Activated naive CD4-positive, alpha-beta T cell treated with anti-CD3 and anti-CD28 coated beads for 36 hours (primary cell): ENCODE measurements around the gene KANK4. TPM values are rescaled to one million over a fixed set of nuclear protein-coding genes. Genes with fewer than 3 reads are reported as not detected.

Experiments
- CTCF ChIA-PET: fragments of 350-600 bp; sonication (Branson Sonifier 250); formaldehyde crosslinking; loops from one replicate; lab custom pipeline; 2021; ENCODE audit warnings: antibody characterized with exemption; lab: Charles Lee
- DNase-seq: peaks from one replicate; pipeline ENCODE4 v3.0.0-alpha.2; 2020
- H3K27ac Mint-ChIP-seq: one replicate; pipeline ENCODE4 v1.8.0; 2021; ENCODE audit warnings: mild to moderate bottlenecking, mixed read lengths
- H3K27me3 Mint-ChIP-seq: one replicate; pipeline ENCODE4 v1.8.0; 2021; ENCODE audit warnings: low read depth, mixed read lengths
- H3K36me3 Mint-ChIP-seq: one replicate; pipeline ENCODE4 v1.8.0; 2021; ENCODE audit warnings: low read depth, mixed read lengths
- H3K4me1 Mint-ChIP-seq: one replicate; pipeline ENCODE4 v1.8.0; 2021; ENCODE audit warnings: low read depth, mixed read lengths
- H3K4me3 Mint-ChIP-seq: one replicate; pipeline ENCODE4 v1.8.0; 2021; ENCODE audit warnings: mild to moderate bottlenecking, moderate library complexity, mixed read lengths
- H3K9me3 Mint-ChIP-seq: one replicate; pipeline ENCODE4 v1.8.0; 2021; ENCODE audit warnings: mixed read lengths
- intact Hi-C: fragments of 100-400 bp; cut with micrococcal nuclease; formaldehyde crosslinking; loops from one replicate; pipeline ENCODE4 v1.15.1; 2023
- total RNA-seq, 2 experiments: library from RNA; stranded (reverse); gene quantifications; one replicate each; pipeline ENCODE4 v1.2.3, GENCODE V29; 2021

The KANK4 gene
- total RNA-seq, 2 experiments from 2014 or later = not detected

DNA sequence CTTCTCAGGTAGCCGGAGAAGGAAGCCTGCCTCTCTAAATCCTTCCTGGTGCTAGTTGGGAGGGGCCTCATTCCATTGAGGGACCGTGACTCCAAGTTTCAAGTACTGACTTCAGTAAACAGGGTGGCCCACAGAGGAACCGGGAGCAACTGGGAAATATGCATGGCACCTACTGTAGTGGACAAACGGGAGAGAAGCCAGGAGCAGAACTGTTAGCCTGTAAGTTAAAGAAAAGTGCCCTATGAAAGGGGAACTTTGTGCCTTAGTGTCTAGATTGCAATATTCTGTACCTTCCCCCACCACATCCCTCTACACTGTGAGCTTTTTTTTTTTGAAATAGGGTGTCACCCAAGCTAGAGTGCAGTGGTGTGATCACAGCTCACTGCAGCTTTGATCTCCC, 33.2 kb upstream of the KANK4 start:
- Mint-ChIP-seq H3K9me3 (no peaks in the 10 kb centered on the region), H3K4me3 (no peak overlapping the region), H3K27me3 (no peaks in the 10 kb centered on the region), H3K36me3 (no peaks in the 10 kb centered on the region), H3K4me1 (no peaks in the 10 kb centered on the region), H3K27ac (no peak overlapping the region)
- CTCF ChIA-PET = interaction anchor here (0.8 kb wide), 1 partner anchor 9 kb away, joined by 4 read pairs; no protein-coding TSS in a partner anchor
- DNase-seq = no peak
- intact Hi-C loops = no loop called here

DNA sequence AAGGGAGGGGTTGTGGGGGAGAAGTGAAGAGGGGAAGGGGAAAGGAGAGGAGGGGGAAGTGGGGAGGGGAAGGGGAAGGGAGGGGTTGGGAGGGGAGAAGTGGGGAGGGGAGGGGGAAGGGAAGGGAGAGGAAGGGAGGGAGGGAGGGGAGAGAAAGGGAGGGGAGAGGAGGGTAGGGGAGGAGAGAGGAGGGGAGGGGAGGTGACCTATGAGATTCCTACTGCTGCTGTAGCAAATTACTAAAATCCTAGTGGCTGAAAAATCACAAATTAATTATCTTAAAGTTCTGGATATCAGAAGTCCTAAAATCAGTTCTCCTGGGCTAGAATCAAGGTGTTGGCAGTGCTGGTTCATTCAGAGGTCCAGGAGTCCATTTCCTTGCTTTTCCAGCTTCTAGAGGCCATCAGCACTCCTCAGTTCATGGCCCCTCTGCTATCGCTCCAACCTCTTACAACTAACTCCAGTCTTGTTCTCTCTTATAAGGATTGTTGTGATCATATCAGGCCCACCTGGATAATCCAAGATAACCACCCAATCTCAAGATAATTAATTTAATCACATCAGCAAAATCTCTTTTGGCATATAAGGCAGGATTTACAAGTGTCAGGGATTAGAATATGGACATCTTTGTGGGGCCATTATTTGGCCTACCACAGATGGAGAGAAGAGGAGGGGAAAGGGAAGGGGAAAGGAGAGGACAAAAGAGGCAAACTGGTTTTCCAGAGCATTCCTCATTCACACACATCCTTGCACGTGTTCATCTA, 30.4 kb upstream of the KANK4 start:
- no peaks in the 10 kb centered on the region for H3K4me1 Mint-ChIP-seq
- no peaks in the 10 kb centered on the region for H3K36me3 Mint-ChIP-seq
- no peak overlapping the region for H3K27ac Mint-ChIP-seq
- DNase-seq = no peak
- H3K9me3 Mint-ChIP-seq = no peaks in the 10 kb centered on the region
- intact Hi-C loops = no loop called here
- no peaks in the 10 kb centered on the region for H3K27me3 Mint-ChIP-seq
- H3K4me3 Mint-ChIP-seq = no peak overlapping the region
- CTCF ChIA-PET = no interaction called here

DNA sequence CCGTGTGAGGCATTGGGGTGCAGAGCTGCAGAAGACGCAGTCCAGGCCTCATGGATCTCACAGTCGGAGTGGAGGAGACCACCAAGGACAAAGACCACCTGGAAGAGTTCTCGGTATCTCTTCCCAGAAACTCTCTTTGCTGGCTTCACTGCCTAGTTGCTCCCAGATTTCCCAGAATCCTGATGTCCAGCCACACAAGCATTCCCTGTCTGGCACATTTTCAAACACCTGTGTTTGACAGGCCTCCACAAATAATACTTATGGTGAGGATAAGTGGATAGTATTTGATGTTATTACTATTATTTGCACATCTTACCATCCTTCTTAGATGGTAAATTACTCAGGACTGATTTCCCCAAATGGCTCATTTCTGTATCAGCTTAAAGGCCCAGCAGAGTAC, 27.7 kb upstream of the KANK4 start:
- H3K4me3 Mint-ChIP-seq = no peak overlapping the region
- DNase-seq = no peak

GRCh38 chr1:62343911-62344310, 24.7 kb upstream of the KANK4 start:
- CTCF ChIA-PET = no interaction called here
- no peaks in the 10 kb centered on the region for H3K36me3 Mint-ChIP-seq
- H3K9me3 Mint-ChIP-seq = no peaks in the 10 kb centered on the region
- DNase-seq = no peak
- no peaks in the 10 kb centered on the region for H3K27me3 Mint-ChIP-seq
- intact Hi-C loops = no loop called here
- H3K4me3 Mint-ChIP-seq = no peak overlapping the region
- no peak overlapping the region for H3K27ac Mint-ChIP-seq
- H3K4me1 Mint-ChIP-seq = no peaks in the 10 kb centered on the region

More for the DNA sequence above, 27.7 kb upstream of the KANK4 start:
- intact Hi-C loops = no loop called here
- Mint-ChIP-seq H3K4me1 (no peaks in the 10 kb centered on the region), H3K27ac (no peak overlapping the region), H3K36me3 (no peaks in the 10 kb centered on the region), H3K27me3 (no peaks in the 10 kb centered on the region), H3K9me3 (no peaks in the 10 kb centered on the region)
- CTCF ChIA-PET = no interaction called here

DNA sequence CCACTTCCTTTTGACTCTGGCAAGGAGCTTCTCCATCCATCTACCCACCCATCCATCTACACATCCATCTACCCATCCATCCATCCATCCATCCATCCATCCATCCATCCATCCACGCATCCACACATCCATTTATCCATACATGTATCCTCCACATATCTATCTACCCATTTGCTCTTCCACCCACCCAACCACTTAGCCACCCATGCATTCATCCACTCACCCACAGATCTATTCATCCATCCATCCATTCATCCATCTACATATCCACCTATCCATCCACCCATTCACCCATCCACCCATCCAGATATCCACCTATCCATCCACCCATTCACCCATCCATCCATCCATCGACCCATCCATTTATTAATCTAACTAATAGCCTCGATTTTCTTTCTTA, 23.0 kb upstream of the KANK4 start:
- no peaks in the 10 kb centered on the region for H3K27me3 Mint-ChIP-seq
- H3K4me1 Mint-ChIP-seq = no peaks in the 10 kb centered on the region
- no peaks in the 10 kb centered on the region for H3K36me3 Mint-ChIP-seq
- H3K4me3 Mint-ChIP-seq = no peak overlapping the region
- intact Hi-C loops = no loop called here
- no peak overlapping the region for H3K27ac Mint-ChIP-seq
- no peaks in the 10 kb centered on the region for H3K9me3 Mint-ChIP-seq
- CTCF ChIA-PET = interaction anchor here (0.7 kb wide), 1 partner anchor 376 kb away, joined by 3 read pairs; no protein-coding TSS in a partner anchor
- DNase-seq = no peak

- intact Hi-C loops = no loop called here
- CTCF ChIA-PET = interaction anchor here (0.7 kb wide), 1 partner anchor 377 kb away, joined by 3 read pairs; no protein-coding TSS in a partner anchor
- Mint-ChIP-seq H3K27me3 (no peaks in the 10 kb centered on the region), H3K36me3 (no peaks in the 10 kb centered on the region), H3K9me3 (no peaks in the 10 kb centered on the region), H3K27ac (no peak overlapping the region), H3K4me3 (no peak overlapping the region), H3K4me1 (no peaks in the 10 kb centered on the region)
- no peak for DNase-seq
These were observed 22.4 kb upstream of the KANK4 start for GRCh38 chr1:62341615-62342014.

GRCh38 chr1:62341089-62341488, 21.9 kb upstream of the KANK4 start:
- H3K4me1 Mint-ChIP-seq = no peaks in the 10 kb centered on the region
- H3K27me3 Mint-ChIP-seq = no peaks in the 10 kb centered on the region
- no peak overlapping the region for H3K4me3 Mint-ChIP-seq
- CTCF ChIA-PET = no interaction called here
- DNase-seq = no peak
- no peaks in the 10 kb centered on the region for H3K9me3 Mint-ChIP-seq
- H3K36me3 Mint-ChIP-seq = no peaks in the 10 kb centered on the region
- intact Hi-C loops = no loop called here
- no peak overlapping the region for H3K27ac Mint-ChIP-seq

DNA sequence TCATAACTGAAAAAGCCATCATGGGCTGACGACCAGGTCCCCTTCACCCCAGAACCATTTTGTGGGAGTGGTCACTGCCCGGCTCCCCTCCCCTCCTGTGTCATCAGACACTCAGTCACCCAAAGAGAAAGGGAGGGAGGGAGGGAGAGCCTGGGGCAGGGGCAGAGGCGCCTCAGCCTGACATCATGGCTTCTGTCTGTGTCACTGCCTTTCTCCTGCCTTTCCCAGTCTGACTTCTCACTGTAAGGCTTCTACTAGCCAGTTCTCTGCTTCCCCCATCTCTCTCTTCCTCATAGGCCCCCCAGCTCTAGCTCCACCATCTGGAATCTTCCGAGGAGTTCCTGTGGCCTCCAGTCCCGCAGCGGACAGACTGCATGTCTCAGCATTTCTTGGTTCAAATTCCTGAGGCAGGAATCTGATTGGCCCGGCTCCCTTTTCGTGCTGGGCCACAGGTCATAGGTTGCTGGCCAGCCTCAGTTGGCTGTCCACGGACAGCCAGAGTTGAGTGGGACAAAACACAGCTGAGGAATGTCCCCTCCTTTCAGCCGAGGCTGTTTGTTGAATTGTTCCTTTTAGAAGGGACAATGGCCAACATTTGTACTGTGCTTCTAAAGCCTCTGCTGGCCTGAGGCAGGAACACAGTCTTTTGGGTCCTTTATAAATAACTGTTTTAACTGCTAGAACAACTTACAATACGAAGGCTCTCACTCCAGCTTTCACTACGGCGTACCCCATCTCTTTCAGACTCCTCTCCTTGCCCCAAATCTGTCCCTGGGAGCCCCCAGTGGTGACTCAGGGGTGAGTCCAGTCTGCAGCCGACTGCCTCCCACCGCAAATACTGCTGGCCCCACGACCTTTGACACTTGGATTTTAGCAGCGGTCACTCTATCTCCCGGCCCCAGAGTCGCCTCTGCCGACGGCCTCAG, 18.7 kb upstream of the KANK4 start:
- Mint-ChIP-seq H3K4me3 (no peak overlapping the region), H3K27ac (no peak overlapping the region), H3K4me1 (no peaks in the 10 kb centered on the region), H3K36me3 (no peaks in the 10 kb centered on the region), H3K27me3 (no peaks in the 10 kb centered on the region), H3K9me3 (no peaks in the 10 kb centered on the region)
- no peak for DNase-seq
- intact Hi-C loops = no loop called here
- CTCF ChIA-PET = no interaction called here

DNA sequence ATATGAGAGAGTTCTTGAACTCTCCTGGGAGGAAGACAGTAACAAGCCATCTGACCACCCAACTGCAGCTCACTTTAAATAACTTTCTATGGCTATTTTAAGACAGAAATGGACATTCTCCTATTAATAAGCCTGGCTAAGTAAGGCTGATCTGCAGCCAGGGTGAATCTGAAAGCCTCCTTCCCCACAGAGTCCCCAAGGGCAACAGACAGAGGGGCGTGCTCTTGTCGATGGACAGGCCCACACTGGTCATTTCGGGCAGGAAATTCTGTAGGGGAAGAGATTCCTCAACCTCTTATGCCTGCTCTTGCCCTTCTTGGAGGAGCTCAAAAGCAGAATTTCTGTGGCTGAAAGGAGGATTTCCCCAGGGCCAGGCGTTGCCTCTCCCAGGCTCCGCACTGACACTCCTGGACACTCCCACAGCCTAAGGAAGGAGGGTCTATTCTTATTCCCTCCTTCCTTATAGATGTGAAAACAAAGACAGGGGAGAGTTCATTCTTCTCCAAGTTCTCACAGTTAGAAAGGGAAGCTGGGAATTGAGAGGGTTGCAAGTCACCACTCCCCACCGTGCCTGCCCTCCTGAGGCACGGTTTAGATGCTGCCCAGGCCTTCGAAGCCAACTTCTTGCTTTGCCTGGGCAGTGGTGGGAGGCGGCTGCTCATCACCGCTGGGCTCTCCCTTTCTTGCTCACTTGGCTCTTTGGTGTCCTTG, 17.9 kb upstream of the KANK4 start:
- Mint-ChIP-seq H3K27ac (no peak overlapping the region), H3K4me1 (no peaks in the 10 kb centered on the region), H3K4me3 (no peak overlapping the region), H3K9me3 (no peaks in the 10 kb centered on the region), H3K27me3 (no peaks in the 10 kb centered on the region), H3K36me3 (no peaks in the 10 kb centered on the region)
- DNase-seq = no peak
- intact Hi-C loops = no loop called here
- CTCF ChIA-PET = interaction anchor here (0.6 kb wide), 1 partner anchor 146 kb away, joined by 3 read pairs; no protein-coding TSS in a partner anchor

- H3K36me3 Mint-ChIP-seq = no peaks in the 10 kb centered on the region
- DNase-seq = no peak
- H3K4me3 Mint-ChIP-seq = no peak overlapping the region
- H3K9me3 Mint-ChIP-seq = no peaks in the 10 kb centered on the region
- CTCF ChIA-PET = interaction anchor here (0.6 kb wide), 1 partner anchor 146 kb away, joined by 3 read pairs; no protein-coding TSS in a partner anchor
- intact Hi-C loops = no loop called here
- H3K27ac Mint-ChIP-seq = no peak overlapping the region
- no peaks in the 10 kb centered on the region for H3K4me1 Mint-ChIP-seq
- no peaks in the 10 kb centered on the region for H3K27me3 Mint-ChIP-seq
These were observed 17.4 kb upstream of the KANK4 start for GRCh38 chr1:62336638-62336994.

DNA sequence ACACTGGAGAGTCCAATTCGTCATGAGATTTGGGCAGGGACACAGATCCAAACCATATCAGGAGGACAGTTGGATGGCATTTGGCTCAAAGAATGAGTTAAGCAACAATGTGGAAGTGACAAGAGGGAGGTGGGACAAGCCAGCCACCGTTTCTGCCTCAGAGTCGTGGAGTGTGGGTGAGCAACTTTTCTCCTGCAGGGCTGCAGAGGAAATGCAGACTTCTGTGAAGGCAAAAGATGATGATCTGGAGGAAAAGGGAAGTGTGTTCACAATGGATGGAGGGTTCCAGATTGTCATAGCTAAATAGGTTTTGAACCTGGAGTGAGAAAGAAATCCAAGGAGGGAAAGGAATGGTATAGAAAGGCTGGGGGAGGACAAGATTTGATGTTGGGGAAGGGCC, 16.4 kb upstream of the KANK4 start:
- no peak for DNase-seq
- H3K4me3 Mint-ChIP-seq = no peak overlapping the region
- H3K27ac Mint-ChIP-seq = no peak overlapping the region
- no peaks in the 10 kb centered on the region for H3K36me3 Mint-ChIP-seq
- no peaks in the 10 kb centered on the region for H3K9me3 Mint-ChIP-seq
- no peaks in the 10 kb centered on the region for H3K27me3 Mint-ChIP-seq
- H3K4me1 Mint-ChIP-seq = no peaks in the 10 kb centered on the region
- intact Hi-C loops = no loop called here
- CTCF ChIA-PET = no interaction called here

DNA sequence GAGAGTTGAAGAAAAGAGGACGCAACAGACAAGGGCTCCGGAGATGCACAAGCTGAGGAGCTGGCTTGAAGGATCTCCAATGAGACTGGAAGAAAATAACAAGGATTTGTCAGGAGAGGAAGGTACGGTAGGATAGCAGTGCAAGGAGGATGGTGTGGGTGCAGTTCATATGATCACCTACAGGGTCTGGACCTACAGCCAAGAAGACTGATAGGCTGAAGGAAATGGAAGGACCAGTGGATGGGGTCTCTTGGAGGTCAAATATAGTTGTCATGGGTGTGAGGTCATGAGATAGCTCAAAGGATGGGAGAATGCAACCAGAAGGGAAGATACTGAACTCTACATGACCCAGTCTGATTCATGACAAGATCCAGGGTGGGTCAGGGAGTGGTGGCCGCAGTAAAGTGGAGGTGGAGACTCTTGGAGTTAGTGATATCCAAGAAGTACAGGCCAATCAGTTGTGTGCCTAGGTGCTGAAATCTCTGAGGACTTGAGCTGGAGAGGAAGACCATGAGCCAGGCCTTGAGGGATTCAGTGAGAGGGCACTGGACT, 15.3 kb upstream of the KANK4 start:
- CTCF ChIA-PET = no interaction called here
- H3K4me1 Mint-ChIP-seq = no peaks in the 10 kb centered on the region
- no peaks in the 10 kb centered on the region for H3K9me3 Mint-ChIP-seq
- no peak overlapping the region for H3K4me3 Mint-ChIP-seq
- H3K36me3 Mint-ChIP-seq = no peaks in the 10 kb centered on the region
- H3K27ac Mint-ChIP-seq = no peak overlapping the region
- intact Hi-C loops = no loop called here
- no peak for DNase-seq
- no peaks in the 10 kb centered on the region for H3K27me3 Mint-ChIP-seq
